ENCODE measurements around the gene OPN4.

DNA sequence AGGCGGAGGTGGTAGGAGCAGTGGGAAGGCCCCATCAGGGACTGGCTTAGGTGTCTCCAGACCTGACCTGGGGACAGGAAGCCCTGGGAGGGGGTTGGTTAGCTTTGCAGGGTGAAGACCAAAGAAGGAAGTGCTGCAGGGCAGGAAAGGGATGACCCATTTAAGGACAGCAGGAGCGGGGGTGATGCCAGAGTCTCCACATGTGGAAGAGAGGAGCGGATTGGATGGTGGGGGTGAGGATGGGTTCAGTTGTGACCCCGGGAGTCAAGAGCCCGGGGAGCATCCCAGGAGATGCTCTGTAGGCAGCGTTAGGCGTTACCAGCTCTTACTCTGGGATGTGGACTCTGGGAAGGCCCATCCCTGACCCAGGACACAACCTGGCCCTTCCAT is 10.9 kb downstream of the OPN4 start:
- TF ChIP-seq CTCF (conservative IDR thresholded peaks at IDR 0.05; ENCODE audit: low read depth, low read length) (no peak), EZH2 (IDR thresholded peaks at IDR 0.05; ENCODE audit: low read length, unreplicated experiment) (no peak)

Measured in PC-3 (cell line).